AML-193 (cell line): Measurements from ENCODE around the gene RIPK4.
"Not testable (repeated sequence)": the region's sequence is repeated elsewhere in the genome, so short reads cannot be mapped to it uniquely, and the experiment has no call there.

Source experiments
- DNase-seq, 2 experiments: peaks; one replicate each; lab custom pipeline; 2025; lab: John Stamatoyannopoulos, UW

Gene RIPK4

GRCh38 chr21:41737651-41738324, 29.1 kb downstream of the RIPK4 start:
- DNase-seq: no peak

- no peak for DNase-seq
Observed at GRCh38 chr21:41736423-41736822, 30.4 kb downstream of the RIPK4 start.

GRCh38 chr21:41733951-41734689, 32.7 kb downstream of the RIPK4 start:
- DNase-seq: no peak

- DNase-seq: no peak
Observed at GRCh38 chr21:41731081-41731480, 35.8 kb downstream of the RIPK4 start.

- DNase-seq: no peak
Observed at GRCh38 chr21:41730367-41730765, 36.5 kb downstream of the RIPK4 start.

GRCh38 chr21:41729701-41730366, 37.0 kb downstream of the RIPK4 start:
- DNase-seq: no peak

GRCh38 chr21:41727784-41728763, 38.8 kb downstream of the RIPK4 start:
- no peak for DNase-seq

DNA sequence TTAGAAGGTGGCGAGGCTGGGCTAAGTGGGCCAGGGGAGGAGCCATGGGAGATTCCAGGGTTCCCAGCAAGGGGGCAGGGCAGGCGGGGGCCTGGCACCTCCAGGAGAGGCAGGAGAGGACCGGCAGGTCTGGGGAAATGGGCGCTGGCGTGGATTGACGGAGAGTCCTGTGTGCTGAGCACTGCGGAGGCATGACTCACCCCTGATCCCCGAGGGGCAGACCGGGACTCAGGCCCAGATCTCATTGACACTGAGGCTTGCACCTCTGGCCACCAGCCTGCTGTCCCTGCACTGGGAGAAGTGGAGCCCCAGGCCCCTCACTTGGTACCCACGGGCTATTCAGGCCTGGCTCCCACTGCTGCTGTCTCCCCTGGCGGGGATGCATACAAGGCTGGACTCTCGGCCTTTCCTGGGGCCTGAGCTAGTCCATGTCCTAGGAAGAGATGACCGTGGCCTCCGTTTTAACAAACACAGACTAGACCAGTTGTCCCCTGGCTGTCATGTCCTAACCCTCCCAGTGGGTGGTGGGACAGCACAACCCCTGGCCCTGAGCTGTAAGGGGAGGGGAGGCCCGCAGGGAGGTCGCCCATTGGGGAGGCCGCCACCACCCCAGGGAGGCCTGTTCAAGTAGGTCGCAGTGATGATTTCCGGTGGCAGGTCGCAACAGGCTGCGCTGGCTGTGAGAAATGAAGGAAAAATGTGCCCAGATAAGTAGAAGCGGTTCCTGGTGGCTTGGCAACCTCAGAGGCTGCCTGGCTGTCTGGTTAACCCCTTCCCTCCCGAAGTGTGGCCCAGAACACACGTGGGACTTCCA, 39.7 kb downstream of the RIPK4 start:
- DNase-seq: no peak

DNA sequence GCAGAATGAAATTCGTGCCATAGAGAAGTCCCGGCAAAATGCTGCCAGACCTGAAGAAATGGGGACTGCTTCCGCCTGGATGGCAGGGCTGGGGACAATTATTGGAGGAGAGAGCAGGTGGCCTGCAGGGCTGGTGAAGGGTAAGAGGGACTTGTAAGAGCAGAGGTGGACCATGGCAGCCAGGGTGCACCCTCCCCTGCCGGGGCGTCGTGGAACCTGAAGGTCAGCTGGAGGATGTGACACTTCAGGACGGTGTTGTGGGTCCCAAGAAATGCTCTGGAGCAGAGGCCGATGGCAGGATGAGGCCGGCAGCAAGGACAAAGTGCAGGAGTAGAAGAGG, 40.3 kb downstream of the RIPK4 start:
- DNase-seq: no peak

DNA sequence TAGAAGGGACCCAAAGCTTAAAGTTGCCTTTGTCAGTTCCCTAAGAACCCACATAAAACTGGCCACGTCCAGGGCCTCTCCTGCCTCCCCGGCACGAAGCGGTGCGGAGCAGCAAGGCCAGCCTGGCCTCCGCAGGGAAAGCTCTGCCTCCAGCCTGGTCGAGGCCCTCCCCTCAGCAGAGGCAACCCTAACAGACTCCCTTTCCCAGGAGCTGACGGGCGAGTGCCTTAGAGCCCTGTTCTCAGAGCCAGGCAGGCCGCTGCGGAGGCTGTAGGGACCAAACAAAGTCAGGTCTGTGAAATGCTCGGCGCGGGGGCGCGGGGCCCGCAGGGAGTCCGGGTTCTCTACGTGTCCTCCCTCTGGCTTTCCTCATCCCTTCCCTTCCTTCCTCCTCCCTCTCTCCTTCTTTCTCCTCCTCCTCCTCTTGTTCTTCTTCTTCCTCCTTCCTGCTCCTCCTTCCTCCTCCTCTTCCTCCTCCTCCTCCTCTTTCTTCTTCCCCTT, 40.7 kb downstream of the RIPK4 start:
- DNase-seq: no peak

DNA sequence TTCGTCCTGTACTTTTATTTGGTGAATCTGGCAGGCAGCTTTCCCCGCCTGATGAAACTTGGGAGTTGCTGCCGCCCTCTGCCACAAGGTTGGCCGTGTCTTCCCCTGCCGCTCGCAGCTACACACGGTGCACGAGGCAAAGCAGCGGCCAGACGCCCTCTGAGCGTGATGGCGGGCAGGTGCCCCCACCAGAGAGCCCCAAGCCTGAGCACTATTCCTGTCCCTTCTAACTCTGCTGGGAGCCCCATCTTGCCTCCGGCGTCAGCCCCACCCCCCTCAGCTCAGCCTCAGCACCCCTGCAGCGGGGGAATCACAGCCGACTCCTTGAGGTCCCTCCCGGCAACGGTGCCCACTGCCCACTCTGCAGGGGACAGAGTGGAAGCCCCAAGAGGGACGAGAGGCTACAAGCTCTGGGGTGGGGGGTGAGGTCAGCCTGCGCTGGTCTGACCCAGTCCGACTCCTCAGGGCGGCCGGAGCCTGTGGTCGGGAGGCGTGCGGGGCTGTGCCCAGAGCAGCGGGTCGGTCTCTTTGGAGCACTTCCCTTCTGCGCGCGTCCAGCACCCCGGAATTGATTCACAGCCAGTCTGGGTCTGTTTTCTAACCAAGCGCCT, 41.3 kb downstream of the RIPK4 start:
- no peak for DNase-seq

DNA sequence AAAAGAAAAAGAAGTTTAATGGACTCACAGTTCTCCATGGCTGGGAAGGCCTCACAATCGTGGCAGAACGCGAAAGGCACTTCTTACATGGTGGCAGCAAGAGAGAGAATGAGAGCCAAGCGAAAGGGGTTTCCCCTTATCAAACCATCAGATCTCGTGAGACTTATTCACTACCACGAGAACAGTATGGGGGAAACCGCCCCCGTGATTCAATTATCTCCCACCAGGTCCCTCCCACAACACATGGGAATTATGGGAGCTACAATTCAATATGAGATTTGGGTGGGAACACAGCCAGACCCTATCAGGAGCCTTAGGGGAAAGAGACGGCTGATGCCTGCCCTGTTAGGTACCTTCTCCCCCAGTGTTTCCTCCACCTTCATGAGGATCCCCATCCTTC, 43.0 kb downstream of the RIPK4 start:
- DNase-seq: not testable (repeated sequence)

DNA sequence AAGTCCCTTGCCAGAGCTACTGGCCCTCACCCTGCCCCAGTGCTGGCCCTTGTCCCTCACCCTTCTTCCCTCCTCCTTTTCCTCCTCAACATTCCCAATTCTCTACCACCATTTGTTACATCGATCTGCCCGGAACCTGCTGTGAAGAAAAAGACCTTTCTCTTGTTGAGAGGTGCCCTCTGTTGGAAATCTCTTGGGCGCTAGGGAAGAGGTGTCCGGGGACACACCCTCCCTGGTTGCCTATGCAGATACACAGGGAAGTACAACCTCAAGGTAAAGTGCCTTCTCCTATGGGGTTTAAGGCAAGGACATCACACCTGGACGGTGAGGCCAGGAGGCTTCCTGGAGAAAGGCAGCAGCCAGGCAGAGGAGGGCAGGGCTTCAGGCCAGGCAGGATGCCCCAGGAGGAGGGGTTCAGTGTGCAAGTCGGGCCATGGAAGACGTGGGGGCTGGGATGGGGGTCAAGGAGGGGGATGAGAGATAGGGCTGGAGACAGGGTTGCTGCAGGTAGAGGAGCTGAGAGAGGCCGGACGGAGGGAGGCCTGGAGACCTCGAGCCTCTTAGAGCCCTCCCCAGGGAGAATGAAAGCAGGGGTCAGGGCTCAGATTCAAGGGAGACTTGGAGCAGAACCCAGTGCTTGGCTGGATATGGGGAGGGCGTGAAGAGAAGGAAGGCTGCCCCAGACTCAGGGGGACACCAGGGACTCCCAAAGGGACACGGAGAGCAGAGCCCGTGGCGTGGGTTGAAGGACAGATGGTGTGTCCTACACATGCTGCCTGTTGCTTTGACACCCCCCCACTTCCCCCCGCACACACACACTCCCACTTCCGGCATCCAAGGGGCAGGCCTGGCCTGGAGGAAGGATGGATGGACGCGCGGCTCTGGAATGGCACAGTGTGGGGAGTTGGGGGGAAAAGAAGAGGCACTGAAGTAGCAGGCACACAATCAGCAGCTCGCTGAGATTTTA, 44.5 kb downstream of the RIPK4 start:
- no peak for DNase-seq

DNA sequence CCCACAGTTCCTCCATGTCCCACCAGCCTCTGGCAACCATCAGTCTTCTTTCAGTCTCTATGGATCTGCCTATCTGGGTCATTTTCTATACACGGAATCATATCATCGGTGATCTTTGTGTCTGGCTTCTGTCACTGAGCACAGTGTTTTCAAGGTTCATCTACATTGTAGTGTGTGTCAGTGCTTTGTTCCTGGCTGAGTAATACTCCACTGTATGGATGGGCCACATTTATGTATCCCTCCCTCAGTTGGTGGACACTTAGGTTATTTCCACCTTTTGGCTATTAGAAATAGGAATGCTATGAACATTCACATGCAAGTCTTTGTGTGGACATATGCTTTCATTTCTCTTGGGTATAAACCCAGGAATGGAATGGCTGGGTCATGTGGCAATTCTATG, 46.6 kb downstream of the RIPK4 start:
- DNase-seq: no peak

DNA sequence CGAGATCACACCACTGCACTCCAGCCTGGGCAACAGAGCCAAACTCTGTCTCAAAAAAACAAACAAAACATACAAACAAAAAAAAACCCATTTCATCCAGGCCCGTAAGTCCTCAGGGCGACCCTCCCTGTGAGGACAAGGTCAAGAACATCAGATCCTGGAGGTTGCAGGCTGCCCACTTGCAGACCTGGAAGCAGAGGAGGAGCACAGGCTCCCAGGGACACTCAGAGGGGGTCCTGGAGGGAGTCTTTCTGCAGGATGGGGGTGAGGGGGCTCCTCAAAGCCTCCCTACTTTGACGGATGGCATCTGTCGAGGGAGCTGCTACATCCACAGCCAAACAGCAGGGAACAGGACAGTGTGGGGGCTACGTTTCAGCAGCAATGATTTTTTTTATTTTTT, 47.2 kb downstream of the RIPK4 start:
- no peak for DNase-seq

GRCh38 chr21:41717573-41718330, 49.1 kb downstream of the RIPK4 start:
- DNase-seq: no peak

GRCh38 chr21:41716751-41717150, 50.1 kb downstream of the RIPK4 start:
- DNase-seq: no peak

GRCh38 chr21:41715649-41716281, 51.1 kb downstream of the RIPK4 start:
- DNase-seq: no peak
